Stimulated activated CD8-positive, alpha-beta memory T cell treated with anti-CD3 and anti-CD28 coated beads, Interleukin-15, amount 100 ng/mL, for 1 hour (primary cell): ENCODE data around the gene SLC9A9.
"Not testable (repeated sequence)": the region's sequence is repeated elsewhere in the genome, so short reads cannot be mapped to it uniquely, and the experiment has no call there.

ENCODE experiments used
- DNase-seq: peaks from one replicate; pipeline ENCODE4 v3.0.0-alpha.2; 2020; ENCODE audit warnings: low read depth

The SLC9A9 gene

GRCh38 chr3:143753456-143753855 is 94.8 kb downstream of the SLC9A9 start:
- no peak for DNase-seq

- no peak for DNase-seq
Observed at GRCh38 chr3:143753006-143753405, 95.3 kb downstream of the SLC9A9 start.

- no peak for DNase-seq
Observed at GRCh38 chr3:143751643-143752178, 96.6 kb downstream of the SLC9A9 start.

- DNase-seq, result no peak
Observed at GRCh38 chr3:143750841-143751240, 97.4 kb downstream of the SLC9A9 start.

GRCh38 chr3:143749926-143750325 is 98.3 kb downstream of the SLC9A9 start:
- DNase-seq, result no peak

- no peak for DNase-seq
Observed at GRCh38 chr3:143737065-143737464, 111.2 kb downstream of the SLC9A9 start.

GRCh38 chr3:143736205-143736997 is 111.9 kb downstream of the SLC9A9 start:
- no peak for DNase-seq

GRCh38 chr3:143731776-143732175 is 116.5 kb downstream of the SLC9A9 start:
- no peak for DNase-seq

GRCh38 chr3:143731320-143731719 is 116.9 kb downstream of the SLC9A9 start:
- DNase-seq, result no peak

- no peak for DNase-seq
Observed at GRCh38 chr3:143727391-143727790, 120.9 kb downstream of the SLC9A9 start.

GRCh38 chr3:143726727-143727126 is 121.5 kb downstream of the SLC9A9 start:
- no peak for DNase-seq

GRCh38 chr3:143720381-143720780 is 127.9 kb downstream of the SLC9A9 start:
- DNase-seq, result no peak

GRCh38 chr3:143718463-143718862 is 129.8 kb downstream of the SLC9A9 start:
- DNase-seq, result no peak

- DNase-seq, result no peak
Observed at GRCh38 chr3:143716731-143717130, 131.5 kb downstream of the SLC9A9 start.

- DNase-seq, result no peak
Observed at GRCh38 chr3:143712522-143712921, 135.7 kb downstream of the SLC9A9 start.

- no peak for DNase-seq
Observed at GRCh38 chr3:143707848-143708247, 140.4 kb downstream of the SLC9A9 start.

GRCh38 chr3:143700431-143700975 is 147.8 kb downstream of the SLC9A9 start:
- no peak for DNase-seq

GRCh38 chr3:143699424-143699823 is 148.8 kb downstream of the SLC9A9 start:
- no peak for DNase-seq

- DNase-seq, result no peak
Observed at GRCh38 chr3:143698682-143699303, 149.5 kb downstream of the SLC9A9 start.

- DNase-seq, result no peak
Observed at GRCh38 chr3:143697975-143698374, 150.3 kb downstream of the SLC9A9 start.

GRCh38 chr3:143695333-143695732 is 152.9 kb downstream of the SLC9A9 start:
- DNase-seq, result not testable (repeated sequence)

- DNase-seq, result no peak
Observed at GRCh38 chr3:143693506-143693905, 154.8 kb downstream of the SLC9A9 start.

- no peak for DNase-seq
Observed at GRCh38 chr3:143686638-143687197, 161.6 kb downstream of the SLC9A9 start.
